MCF 10A (cell line): ENCODE results near the gene NCMAP. TPM values are rescaled to one million over a fixed set of nuclear protein-coding genes. Genes with fewer than 3 reads are reported as not detected.
A peak's percentile ranks its signal among the peaks of the same experiment; 100 is the strongest.

Experiments used
- Bru-seq: library from RNA; stranded (reverse); fragments of 400-500 nt; gene quantifications from one replicate; lab custom pipeline; 2021; lab: Mats Ljungman, UMichigan
- BruChase-seq, 2 experiments: library from RNA; stranded (reverse); fragments of 400-500 nt; gene quantifications; one replicate each; lab custom pipeline; 2021; lab: Mats Ljungman, UMichigan
- BruUV-seq: library from RNA; stranded (reverse); fragments of 400-500 nt; replicated peaks from 2 replicates; lab custom pipeline; 2021; lab: Mats Ljungman, UMichigan
- CTCF ChIA-PET: fragments of 300-600 bp; sonication (Branson Sonifier 250); formaldehyde crosslinking; extraction: SDS; loops from one replicate; lab custom pipeline; 2021; ENCODE audit warnings: antibody characterized with exemption, inconsistent platforms; lab: Yijun Ruan, JAX
- POLR2A ChIA-PET: fragments of 300-600, 350-650 bp; sonication (Branson Sonifier 250); formaldehyde crosslinking; extraction: SDS; loops from one replicate; lab custom pipeline; 2020; ENCODE audit warnings: antibody characterized with exemption, inconsistent platforms; lab: Yijun Ruan, JAX
- DNase-seq: peaks from one replicate; pipeline ENCODE4 v3.0.0-alpha.2; 2018; ENCODE audit not compliant: unreplicated experiment
- H3K27ac Mint-ChIP-seq: one replicate; pipeline ENCODE4 v1.8.0; 2022; ENCODE audit warnings: mild to moderate bottlenecking, low read depth, mixed read lengths; ENCODE audit not compliant: unreplicated experiment
- H3K27me3 Mint-ChIP-seq: one replicate; pipeline ENCODE4 v1.8.0; 2022; ENCODE audit warnings: mixed read lengths; ENCODE audit not compliant: insufficient read depth, unreplicated experiment
- H3K36me3 Mint-ChIP-seq: one replicate; pipeline ENCODE4 v1.8.0; 2022; ENCODE audit warnings: mild to moderate bottlenecking, moderate library complexity, mixed read lengths; ENCODE audit not compliant: insufficient read depth, unreplicated experiment
- H3K4me1 Mint-ChIP-seq: one replicate; pipeline ENCODE4 v1.8.0; 2022; ENCODE audit warnings: mixed read lengths; ENCODE audit not compliant: insufficient read depth, unreplicated experiment
- H3K4me3 Mint-ChIP-seq: one replicate; pipeline ENCODE4 v1.8.0; 2022; ENCODE audit warnings: mild to moderate bottlenecking, moderate library complexity, mixed read lengths; ENCODE audit not compliant: unreplicated experiment
- H3K9me3 Mint-ChIP-seq: one replicate; pipeline ENCODE4 v1.8.0; 2022; ENCODE audit warnings: mixed read lengths; ENCODE audit not compliant: unreplicated experiment
- CTCF ChIP-seq: fragments of 200-600 bp; IDR thresholded peaks from one replicate; pipeline ENCODE4 v1.8.0; 2022; ENCODE audit warnings: antibody characterized with exemption, mild to moderate bottlenecking; ENCODE audit not compliant: unreplicated experiment
- intact Hi-C: fragments of 100-400 bp; cut with micrococcal nuclease; formaldehyde crosslinking; loops from 2 replicates; pipeline ENCODE4 v1.14.1; 2022
- long read RNA-seq: library from polyadenylated mRNA; stranded (forward); transcript quantifications from one replicate; pipeline ENCODE4 v2.0.0, GENCODE V29; 2022
- total RNA-seq: library from RNA; stranded (reverse); gene quantifications from 2 replicates; pipeline ENCODE4 v1.2.3, GENCODE V29; 2022

The NCMAP gene
- total RNA-seq (not detected in 2 replicates), Bru-seq, nascent RNA (percentile 4 among the genes with signal in this experiment), BruChase-seq, experiment 1, labeled RNA remaining after a 6-hour chase (percentile 2 among the genes with signal in this experiment), BruChase-seq, experiment 2, labeled RNA remaining after a 2-hour chase (percentile 4 among the genes with signal in this experiment)
- long read RNA-seq: 0 reads

- ChIA-PET CTCF (interaction anchor here (0.8 kb wide), 1 partner anchor 395 kb away, joined by 3 read pairs; no protein-coding TSS in a partner anchor), POLR2A (no interaction called here)
- Mint-ChIP-seq H3K27ac (no peak within 1 kb of the TSS), H3K36me3 (no peaks in the 10 kb centered on the region), H3K9me3 (no peaks in the 10 kb centered on the region), H3K27me3 (peaks cover 11% of the 10 kb centered on the region), H3K4me1 (no peaks in the 10 kb centered on the region), H3K4me3 (peak within 1 kb of the TSS; percentile 8)
- no peak for TF ChIP-seq CTCF
- intact Hi-C loops: no loop called here
- no TSS peak for BruUV-seq
- DNase-seq: no peak
These were observed at the start of gene NCMAP for GRCh38 chr1:24555591-24556413. Gene NCMAP (plus strand): TSS chr1:24556087. CDS start chr1:24595431, 39,344 bp downstream.

- no peak for TF ChIP-seq CTCF
- no peaks in the 10 kb centered on the region for H3K27me3 Mint-ChIP-seq
- H3K4me3 Mint-ChIP-seq: no peak overlapping the region
- intact Hi-C loops: no loop called here
- H3K36me3 Mint-ChIP-seq: peaks cover 4% of the 10 kb centered on the region
- ChIA-PET CTCF (interaction anchor here (0.6 kb wide), 1 partner anchor 305 kb away, joined by 3 read pairs; no protein-coding TSS in a partner anchor), POLR2A (interaction anchor here (0.7 to 5.2 kb wide), 2 partner anchors 8 to 221 kb away, joined by 3 to 70 read pairs; no protein-coding TSS in a partner anchor)
- no TSS peak for BruUV-seq
- H3K9me3 Mint-ChIP-seq: no peaks in the 10 kb centered on the region
- no peak overlapping the region for H3K27ac Mint-ChIP-seq
- no peak for DNase-seq
- H3K4me1 Mint-ChIP-seq: peaks cover 14% of the 10 kb centered on the region
These were observed 49.1 kb upstream of the NCMAP start for GRCh38 chr1:24506691-24507381.

GRCh38 chr1:24507405-24507804, 48.5 kb upstream of the NCMAP start:
- H3K4me1 Mint-ChIP-seq: peaks cover 10% of the 10 kb centered on the region
- BruUV-seq: no TSS peak
- no peak for DNase-seq
- H3K27ac Mint-ChIP-seq: no peak overlapping the region
- peaks cover 5% of the 10 kb centered on the region for H3K36me3 Mint-ChIP-seq
- intact Hi-C loops: no loop called here
- CTCF ChIA-PET: no interaction called here
- POLR2A ChIA-PET: interaction anchor here (0.7 kb wide), 2 partner anchors 19 to 222 kb away, joined by 3 read pairs; no protein-coding TSS in a partner anchor
- H3K4me3 Mint-ChIP-seq: no peak overlapping the region
- H3K9me3 Mint-ChIP-seq: no peaks in the 10 kb centered on the region
- H3K27me3 Mint-ChIP-seq: no peaks in the 10 kb centered on the region
- no peak for TF ChIP-seq CTCF
